ENCODE results near the gene MOCOS. TPM values are rescaled to one million over a fixed set of nuclear protein-coding genes. Genes with fewer than 3 reads are reported as not detected.

The MOCOS gene
- total RNA-seq, 2 donors from 2014 or later = 2.0 to 2.8 TPM

- no peak overlapping the region for H3K27ac ChIP-seq
- TF ChIP-seq CTCF (IDR thresholded peaks at IDR 0.05) = no peak
- peaks cover 51% of the 10 kb centered on the region for H3K36me3 ChIP-seq
- ATAC-seq (ENCODE audit: insufficient number of reproducible peaks, low FRiP score, low read depth) (no peak), DNase-seq (ENCODE audit: low spot score) (no peak)
- H3K27me3 ChIP-seq (replicated peaks; ENCODE audit: insufficient read depth) = no peaks in the 10 kb centered on the region
- H3K4me1 ChIP-seq (ENCODE audit: control insufficient read depth in 1 of 2, low read depth in 2 of 2) = no peaks in the 10 kb centered on the region
- H3K4me3 ChIP-seq = no peak overlapping the region
- H3K9me3 ChIP-seq = no peaks in the 10 kb centered on the region
Observed at GRCh38 chr18:36169938-36170337, 17.4 kb upstream of the MOCOS start.

DNA sequence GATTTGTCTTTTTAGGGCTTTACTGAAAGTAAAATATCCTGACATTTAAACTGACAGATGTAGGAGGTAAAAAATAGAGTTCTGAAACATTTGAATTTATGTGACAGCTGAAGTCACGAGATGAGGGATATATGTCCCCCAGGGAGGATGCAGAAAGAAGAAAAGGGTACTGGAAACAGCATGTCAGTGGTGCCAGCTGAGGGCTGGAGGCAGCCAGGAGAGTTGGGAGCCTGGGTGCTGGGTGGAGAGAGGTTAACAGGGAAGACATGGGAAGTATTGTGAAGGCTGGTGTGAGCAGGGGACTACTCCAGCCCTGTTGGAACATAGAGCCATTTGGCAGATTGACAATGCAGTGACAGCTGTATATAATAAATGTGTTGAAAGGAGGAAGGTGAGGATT lies 11.8 kb upstream of the MOCOS start:
- ATAC-seq (ENCODE audit: insufficient number of reproducible peaks, low FRiP score, low read depth) = no peak
- peaks cover 32% of the 10 kb centered on the region for H3K36me3 ChIP-seq
- no peak overlapping the region for H3K27ac ChIP-seq

DNA sequence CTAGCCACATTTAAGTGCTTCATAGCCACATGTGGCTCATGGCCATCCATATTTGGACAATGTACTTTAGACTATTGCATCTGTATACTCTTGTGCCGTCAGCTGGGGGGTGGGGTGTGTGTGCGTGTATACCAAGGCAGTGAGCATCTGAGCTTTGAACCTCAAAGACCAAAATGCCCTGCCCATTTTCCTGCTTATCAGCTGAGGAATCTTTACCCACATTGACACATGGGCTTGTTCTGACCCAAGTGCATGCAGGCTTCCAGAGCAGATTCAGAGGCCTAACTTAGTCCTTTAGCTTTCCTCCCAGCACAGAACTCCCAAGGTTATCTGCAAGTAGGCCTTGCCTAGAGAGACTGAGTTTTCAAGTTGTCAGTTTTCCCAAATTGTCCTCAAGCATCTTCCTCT lies 11.1 kb upstream of the MOCOS start:
- no peak for TF ChIP-seq CTCF (IDR thresholded peaks at IDR 0.05)
- Histone ChIP-seq H3K27me3 (replicated peaks; ENCODE audit: insufficient read depth) (no peaks in the 10 kb centered on the region), H3K27ac (no peak overlapping the region), H3K9me3 (no peaks in the 10 kb centered on the region), H3K36me3 (peaks cover 32% of the 10 kb centered on the region), H3K4me1 (ENCODE audit: control insufficient read depth in 1 of 2, low read depth in 2 of 2) (peaks cover 9 to 14% of the 10 kb centered on the region in 2 donors), H3K4me3 (no peak overlapping the region)
- DNase-seq (ENCODE audit: low spot score) (no peak), ATAC-seq (ENCODE audit: insufficient number of reproducible peaks, low FRiP score, low read depth) (no peak)

More for the DNA sequence above, 11.8 kb upstream of the MOCOS start:
- H3K4me1 ChIP-seq (ENCODE audit: control insufficient read depth in 1 of 2, low read depth in 2 of 2) = peaks cover 8 to 9% of the 10 kb centered on the region in 2 donors
- TF ChIP-seq CTCF (IDR thresholded peaks at IDR 0.05) = no peak
- H3K4me3 ChIP-seq = no peak overlapping the region
- no peaks in the 10 kb centered on the region for H3K27me3 ChIP-seq (replicated peaks; ENCODE audit: insufficient read depth)
- no peak for DNase-seq (ENCODE audit: low spot score)
- no peaks in the 10 kb centered on the region for H3K9me3 ChIP-seq

- ATAC-seq (ENCODE audit: insufficient number of reproducible peaks, low FRiP score, low read depth) (no peak), DNase-seq (ENCODE audit: low spot score) (no peak)
- Histone ChIP-seq H3K4me1 (ENCODE audit: control insufficient read depth in 1 of 2, low read depth in 2 of 2) (peaks cover 9 to 14% of the 10 kb centered on the region in 2 donors), H3K4me3 (no peak overlapping the region), H3K27ac (no peak overlapping the region), H3K27me3 (replicated peaks; ENCODE audit: insufficient read depth) (no peaks in the 10 kb centered on the region), H3K36me3 (peaks cover 28% of the 10 kb centered on the region), H3K9me3 (no peaks in the 10 kb centered on the region)
- no peak for TF ChIP-seq CTCF (IDR thresholded peaks at IDR 0.05)
Observed at GRCh38 chr18:36176711-36177110, 10.6 kb upstream of the MOCOS start.

- Histone ChIP-seq H3K9me3 (no peaks in the 10 kb centered on the region), H3K36me3 (peaks cover 18% of the 10 kb centered on the region), H3K4me1 (ENCODE audit: control insufficient read depth in 1 of 2, low read depth in 2 of 2) (peaks cover 9 to 14% of the 10 kb centered on the region in 2 donors), H3K27ac (no peak overlapping the region), H3K4me3 (no peak overlapping the region), H3K27me3 (replicated peaks; ENCODE audit: insufficient read depth) (no peaks in the 10 kb centered on the region)
- no peak for TF ChIP-seq CTCF (IDR thresholded peaks at IDR 0.05)
- ATAC-seq (ENCODE audit: insufficient number of reproducible peaks, low FRiP score, low read depth) (no peak), DNase-seq (ENCODE audit: low spot score) (no peak)
Observed at GRCh38 chr18:36177913-36178312, 9.4 kb upstream of the MOCOS start.

Data from thoracic aorta (tissue), 2 donors.